Neural progenitor cell (in vitro differentiated cells): ENCODE measurements around the gene MACC1. TPM values are rescaled to one million over a fixed set of nuclear protein-coding genes. Genes with fewer than 3 reads are reported as not detected.
"Not testable (repeated sequence)": the region's sequence is repeated elsewhere in the genome, so short reads cannot be mapped to it uniquely, and the experiment has no call there.

Experiments used
- DNase-seq: peaks from one replicate; pipeline ENCODE4 v3.0.0-alpha.2; 2016; ENCODE audit warnings: low spot score
- H2AFZ ChIP-seq: fragments of 200-600 bp; sonication (generic); replicated peaks from 2 replicates; pipeline ENCODE4 v1.6.1; 2016; ENCODE audit warnings: antibody characterized with exemption
- H3F3A ChIP-seq: fragments of 200-600 bp; sonication (generic); 2 replicates; pipeline ENCODE4 v1.6.1; 2016; ENCODE audit warnings: antibody characterized with exemption, low read depth
- H3K27ac ChIP-seq: fragments of 200-600 bp; sonication (generic); 2 replicates; pipeline ENCODE4 v1.5.1; 2016; ENCODE audit warnings: mild to moderate bottlenecking
- H3K27me3 ChIP-seq: fragments of 200-600 bp; sonication (generic); 2 replicates; pipeline ENCODE4 v1.6.1; 2016; ENCODE audit warnings: mild to moderate bottlenecking, moderate library complexity
- H3K36me3 ChIP-seq: fragments of 200-600 bp; sonication (generic); 2 replicates; pipeline ENCODE4 v1.5.1; 2016
- H3K4me1 ChIP-seq: fragments of 200-600 bp; sonication (generic); 2 replicates; pipeline ENCODE4 v1.6.1; 2016; ENCODE audit warnings: mixed run types
- H3K4me2 ChIP-seq: fragments of 200-600 bp; sonication (generic); 2 replicates; pipeline ENCODE4 v1.6.1; 2016
- H3K4me3 ChIP-seq: fragments of 200-600 bp; sonication (generic); 2 replicates; pipeline ENCODE4 v1.5.1; 2016
- H3K79me2 ChIP-seq: fragments of 200-600 bp; sonication (generic); 2 replicates; pipeline ENCODE4 v1.6.1; 2016; ENCODE audit warnings: low read depth
- H3K9ac ChIP-seq: fragments of 200-600 bp; sonication (generic); 2 replicates; pipeline ENCODE4 v1.6.1; 2016
- H3K9me3 ChIP-seq: fragments of 200-600 bp; sonication (generic); 2 replicates; pipeline ENCODE4 v1.5.1; 2016; ENCODE audit warnings: low read depth
- H4K20me1 ChIP-seq: fragments of 200-600 bp; sonication (generic); 2 replicates; pipeline ENCODE4 v1.6.1; 2016; ENCODE audit warnings: low read depth
- H3K27ac Mint-ChIP-seq: 3 replicates; pipeline ENCODE4 v1.8.0; 2021; ENCODE audit warnings: mixed read lengths
- H3K27me3 Mint-ChIP-seq: 2 replicates; pipeline ENCODE4 v1.8.0; 2022; ENCODE audit warnings: low read depth, mild to moderate bottlenecking, inconsistent platforms, moderate library complexity, mixed read lengths; ENCODE audit not compliant: insufficient read depth
- H3K36me3 Mint-ChIP-seq: 3 replicates; pipeline ENCODE4 v1.8.0; 2021; ENCODE audit warnings: mixed read lengths
- H3K4me1 Mint-ChIP-seq: 3 replicates; pipeline ENCODE4 v1.8.0; 2021; ENCODE audit warnings: mixed read lengths
- H3K4me3 Mint-ChIP-seq: 3 replicates; pipeline ENCODE4 v1.8.0; 2021; ENCODE audit warnings: mild to moderate bottlenecking, moderate library complexity, mixed read lengths
- H3K9me3 Mint-ChIP-seq: 3 replicates; pipeline ENCODE4 v1.8.0; 2020; ENCODE audit warnings: mixed read lengths
- EZH2 ChIP-seq: fragments of 200-600 bp; sonication (generic); IDR thresholded peaks from 2 replicates; pipeline ENCODE4 v1.6.1; 2017; ENCODE audit warnings: antibody characterized with exemption, mild to moderate bottlenecking, moderate library complexity
- EZH2phosphoT487 ChIP-seq: fragments of 200-600 bp; sonication (generic); IDR thresholded peaks from 2 replicates; pipeline ENCODE4 v1.6.1; 2017; ENCODE audit warnings: antibody characterized with exemption
- total RNA-seq: library from RNA; depleted of rRNA; stranded (reverse); fragments of >200 nt; gene quantifications from 2 replicates; pipeline ENCODE4 v1.2.3, GENCODE V29; 2015; ENCODE audit warnings: low replicate concordance
- TF ChIP-seq, protein P1 (sequence below): fragments of 200-600 bp; sonication (generic); IDR thresholded peaks from 2 replicates; pipeline ENCODE4 v1.5.1; 2017; ENCODE audit warnings: antibody characterized with exemption, mild to moderate bottlenecking

Gene MACC1
- total RNA-seq, 1 donor from 2014 or later = 7.2 TPM

GRCh38 chr7:20190560-20191390, 26.4 kb downstream of the MACC1 start:
- H3K9me3 Mint-ChIP-seq = peaks cover 10% of the 10 kb centered on the region
- Histone ChIP-seq H3K9ac (no peak overlapping the region), H3K27me3 (no peaks in the 10 kb centered on the region), H3K9me3 (no peaks in the 10 kb centered on the region), H3K36me3 (no peaks in the 10 kb centered on the region), H3K27ac (no peak overlapping the region), H3K4me3 (no peak overlapping the region), H2AFZ (no peak overlapping the region), H3K4me2 (no peak overlapping the region), H3F3A (no peaks in the 10 kb centered on the region), H4K20me1 (no peaks in the 10 kb centered on the region), H3K4me1 (no peaks in the 10 kb centered on the region), H3K79me2 (no peaks in the 10 kb centered on the region)
- peaks cover 3% of the 10 kb centered on the region for H3K27me3 Mint-ChIP-seq
- DNase-seq = no peak
- H3K27ac Mint-ChIP-seq = no peak overlapping the region
- peaks cover 1% of the 10 kb centered on the region for H3K36me3 Mint-ChIP-seq
- TF ChIP-seq, protein P1, sequence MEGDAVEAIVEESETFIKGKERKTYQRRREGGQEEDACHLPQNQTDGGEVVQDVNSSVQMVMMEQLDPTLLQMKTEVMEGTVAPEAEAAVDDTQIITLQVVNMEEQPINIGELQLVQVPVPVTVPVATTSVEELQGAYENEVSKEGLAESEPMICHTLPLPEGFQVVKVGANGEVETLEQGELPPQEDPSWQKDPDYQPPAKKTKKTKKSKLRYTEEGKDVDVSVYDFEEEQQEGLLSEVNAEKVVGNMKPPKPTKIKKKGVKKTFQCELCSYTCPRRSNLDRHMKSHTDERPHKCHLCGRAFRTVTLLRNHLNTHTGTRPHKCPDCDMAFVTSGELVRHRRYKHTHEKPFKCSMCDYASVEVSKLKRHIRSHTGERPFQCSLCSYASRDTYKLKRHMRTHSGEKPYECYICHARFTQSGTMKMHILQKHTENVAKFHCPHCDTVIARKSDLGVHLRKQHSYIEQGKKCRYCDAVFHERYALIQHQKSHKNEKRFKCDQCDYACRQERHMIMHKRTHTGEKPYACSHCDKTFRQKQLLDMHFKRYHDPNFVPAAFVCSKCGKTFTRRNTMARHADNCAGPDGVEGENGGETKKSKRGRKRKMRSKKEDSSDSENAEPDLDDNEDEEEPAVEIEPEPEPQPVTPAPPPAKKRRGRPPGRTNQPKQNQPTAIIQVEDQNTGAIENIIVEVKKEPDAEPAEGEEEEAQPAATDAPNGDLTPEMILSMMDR = no peak
- TF ChIP-seq EZH2phosphoT487 (no peak), EZH2 (no peak)
- no peak overlapping the region for H3K4me3 Mint-ChIP-seq
- H3K4me1 Mint-ChIP-seq = peaks cover 8% of the 10 kb centered on the region

DNA sequence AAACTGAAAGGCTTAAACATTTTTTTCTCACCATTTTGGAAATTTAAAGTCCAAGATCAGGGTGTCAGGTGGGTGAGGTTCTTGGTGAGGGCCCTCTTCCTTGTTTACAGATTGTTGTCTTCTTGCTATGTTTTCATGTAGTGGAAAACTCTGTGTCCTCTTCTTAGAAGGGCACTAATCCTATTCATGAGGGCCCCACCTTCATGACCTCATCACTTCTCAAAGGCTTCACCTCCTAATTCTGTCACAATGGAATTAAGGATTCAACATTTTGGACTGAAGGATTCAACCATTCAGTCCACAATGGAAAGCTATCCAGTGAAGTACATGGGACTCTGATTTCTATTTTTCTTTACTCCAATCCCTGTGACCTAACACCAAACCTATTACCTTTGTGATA, 27.3 kb downstream of the MACC1 start:
- Histone ChIP-seq H3K79me2 (no peaks in the 10 kb centered on the region), H2AFZ (no peak overlapping the region), H3K4me1 (no peaks in the 10 kb centered on the region), H3K9me3 (no peaks in the 10 kb centered on the region), H3K36me3 (no peaks in the 10 kb centered on the region), H3F3A (no peaks in the 10 kb centered on the region), H4K20me1 (no peaks in the 10 kb centered on the region), H3K9ac (no peak overlapping the region), H3K4me2 (no peak overlapping the region), H3K27me3 (no peaks in the 10 kb centered on the region), H3K4me3 (no peak overlapping the region), H3K27ac (no peak overlapping the region)
- Mint-ChIP-seq H3K27me3 (peaks cover 3% of the 10 kb centered on the region), H3K36me3 (no peaks in the 10 kb centered on the region), H3K4me1 (no peaks in the 10 kb centered on the region), H3K27ac (no peak overlapping the region), H3K9me3 (peaks cover 8% of the 10 kb centered on the region), H3K4me3 (no peak overlapping the region)
- TF ChIP-seq EZH2phosphoT487 (no peak), EZH2 (no peak)
- TF ChIP-seq, protein P1 = no peak
- DNase-seq = no peak

- no peaks in the 10 kb centered on the region for H3K4me1 Mint-ChIP-seq
- no peak overlapping the region for H3K27ac Mint-ChIP-seq
- H3K36me3 Mint-ChIP-seq = no peaks in the 10 kb centered on the region
- no peaks in the 10 kb centered on the region for H3K27me3 ChIP-seq
- H4K20me1 ChIP-seq = no peaks in the 10 kb centered on the region
- no peaks in the 10 kb centered on the region for H3K36me3 ChIP-seq
- no peaks in the 10 kb centered on the region for H3K9me3 ChIP-seq
- no peak overlapping the region for H3K9ac ChIP-seq
- H3K4me2 ChIP-seq = no peak overlapping the region
- no peak overlapping the region for H2AFZ ChIP-seq
- H3K4me3 ChIP-seq = no peak overlapping the region
- no peak overlapping the region for H3K27ac ChIP-seq
- peaks cover 8% of the 10 kb centered on the region for H3K9me3 Mint-ChIP-seq
- H3K27me3 Mint-ChIP-seq = peaks cover 3% of the 10 kb centered on the region
- no peaks in the 10 kb centered on the region for H3F3A ChIP-seq
- H3K4me1 ChIP-seq = no peaks in the 10 kb centered on the region
- no peaks in the 10 kb centered on the region for H3K79me2 ChIP-seq
- no peak for DNase-seq
- no peak overlapping the region for H3K4me3 Mint-ChIP-seq
- TF ChIP-seq EZH2phosphoT487 (no peak), EZH2 (no peak)
- TF ChIP-seq, protein P1 = no peak
Measured at GRCh38 chr7:20188567-20188966, 28.6 kb downstream of the MACC1 start.

DNA sequence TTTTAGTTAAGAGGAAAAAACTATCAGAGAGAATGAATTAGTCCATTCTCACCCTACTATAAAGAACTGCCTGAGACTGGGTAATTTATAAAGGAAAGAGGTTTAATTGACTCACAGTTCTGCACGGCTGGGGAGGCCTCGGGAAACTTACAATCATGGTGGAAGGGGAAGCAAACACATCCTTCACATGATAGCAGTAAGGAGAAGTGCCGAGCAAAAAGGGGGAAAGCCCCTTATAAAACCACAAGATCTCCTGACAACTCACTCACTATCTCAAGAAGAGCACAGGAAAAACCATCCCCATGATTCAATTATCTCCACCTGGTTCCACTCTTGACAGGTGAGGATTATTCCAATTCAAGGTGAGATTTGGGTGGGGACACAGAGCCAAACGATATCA, 29.3 kb downstream of the MACC1 start:
- not testable (repeated sequence) for H3K9ac ChIP-seq, H3K27ac Mint-ChIP-seq

More for the DNA sequence above, 29.3 kb downstream of the MACC1 start:
- not testable (repeated sequence) for H3K4me1 Mint-ChIP-seq, H3K27me3 Mint-ChIP-seq, H3K79me2 ChIP-seq, DNase-seq, H3K36me3 Mint-ChIP-seq, H3F3A ChIP-seq, H3K36me3 ChIP-seq, H3K4me3 Mint-ChIP-seq, H3K4me1 ChIP-seq, H2AFZ ChIP-seq, H3K4me3 ChIP-seq, H3K4me2 ChIP-seq, H3K9me3 ChIP-seq, H4K20me1 ChIP-seq, H3K27ac ChIP-seq, H3K9me3 Mint-ChIP-seq, H3K27me3 ChIP-seq
